Hepatic stellate cell (primary cell): Measurements from ENCODE around the gene ISG15.
"Not testable (repeated sequence)": the region's sequence is repeated elsewhere in the genome, so short reads cannot be mapped to it uniquely, and the experiment has no call there.

Source experiments
- DNase-seq: peaks from one replicate; pipeline ENCODE4 v3.0.0; 2011; ENCODE audit warnings: low spot score

ISG15 gene

GRCh38 chr1:1013922-1014648 is 788 bp downstream of the ISG15 start:
- no peak for DNase-seq

GRCh38 chr1:1014799-1015681 is 1.7 kb downstream of the ISG15 start:
- DNase-seq = no peak

DNA sequence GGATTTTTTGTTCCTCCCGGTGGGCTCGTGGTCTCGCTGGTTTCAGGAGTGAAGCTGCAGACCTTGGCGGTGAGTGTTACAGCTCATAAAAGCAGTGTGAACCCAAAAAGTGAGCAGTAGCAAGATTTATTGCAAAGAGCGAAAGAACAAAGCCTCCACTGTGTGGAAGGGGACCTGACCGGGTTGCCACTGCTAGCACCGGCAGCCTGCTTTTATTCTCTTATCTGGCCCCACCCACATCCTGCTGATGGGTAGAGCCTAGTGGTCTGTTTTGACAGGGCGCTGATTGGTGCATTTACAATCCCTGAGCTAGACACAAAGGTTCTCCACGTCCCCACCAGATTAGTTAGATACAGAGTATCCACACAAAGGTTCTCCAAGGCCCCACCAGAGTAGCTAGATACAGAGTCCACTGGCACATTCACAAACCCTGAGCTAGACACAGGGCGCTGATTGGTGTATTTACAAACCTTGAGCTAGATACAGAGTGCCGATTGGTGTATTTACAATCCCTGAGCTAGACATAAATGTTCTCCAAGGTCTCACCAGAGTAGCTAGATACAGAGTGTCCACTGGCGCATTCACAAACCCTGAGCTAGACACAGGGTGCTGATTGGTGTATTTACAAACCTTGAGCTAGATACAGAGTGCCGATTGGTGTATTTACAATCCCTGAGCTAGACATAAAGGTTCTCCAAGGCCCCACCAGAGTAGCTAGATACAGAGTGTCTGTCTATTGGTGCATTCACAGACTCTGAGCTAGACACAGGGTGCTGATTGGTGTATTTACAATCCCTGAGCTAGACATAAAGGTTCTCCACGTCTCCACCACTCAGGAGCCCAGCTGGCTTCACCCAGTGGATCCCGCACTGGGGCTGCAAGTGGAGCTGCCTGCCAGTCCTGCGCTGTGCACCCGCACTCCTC is 4.4 kb downstream of the ISG15 start:
- not testable (repeated sequence) for DNase-seq

- DNase-seq = not testable (repeated sequence)
Observed at GRCh38 chr1:1018321-1018685, 5.0 kb downstream of the ISG15 start.

GRCh38 chr1:1019122-1019999 is 6.1 kb downstream of the ISG15 start:
- DNase-seq = peak; percentile 97

DNA sequence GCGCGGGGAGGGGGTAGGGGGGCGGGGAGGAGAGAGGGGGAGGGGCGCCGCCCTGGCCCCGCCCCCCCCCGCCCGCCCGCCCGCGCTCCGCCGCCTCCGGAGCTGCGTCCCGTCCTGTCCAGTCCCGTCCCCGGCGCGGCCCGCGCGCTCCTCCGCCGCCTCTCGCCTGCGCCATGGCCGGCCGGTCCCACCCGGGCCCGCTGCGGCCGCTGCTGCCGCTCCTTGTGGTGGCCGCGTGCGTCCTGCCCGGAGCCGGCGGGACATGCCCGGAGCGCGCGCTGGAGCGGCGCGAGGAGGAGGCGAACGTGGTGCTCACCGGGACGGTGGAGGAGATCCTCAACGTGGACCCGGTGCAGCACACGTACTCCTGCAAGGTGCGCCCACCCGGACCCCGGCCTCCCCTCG is 6.7 kb downstream of the ISG15 start, which contains the start of gene AGRN:
AGRN (plus strand) TSS at position 121 of the 405 bp plus-strand sequence; CDS start at position 174, 53 bp downstream.
- no peak for DNase-seq

DNA sequence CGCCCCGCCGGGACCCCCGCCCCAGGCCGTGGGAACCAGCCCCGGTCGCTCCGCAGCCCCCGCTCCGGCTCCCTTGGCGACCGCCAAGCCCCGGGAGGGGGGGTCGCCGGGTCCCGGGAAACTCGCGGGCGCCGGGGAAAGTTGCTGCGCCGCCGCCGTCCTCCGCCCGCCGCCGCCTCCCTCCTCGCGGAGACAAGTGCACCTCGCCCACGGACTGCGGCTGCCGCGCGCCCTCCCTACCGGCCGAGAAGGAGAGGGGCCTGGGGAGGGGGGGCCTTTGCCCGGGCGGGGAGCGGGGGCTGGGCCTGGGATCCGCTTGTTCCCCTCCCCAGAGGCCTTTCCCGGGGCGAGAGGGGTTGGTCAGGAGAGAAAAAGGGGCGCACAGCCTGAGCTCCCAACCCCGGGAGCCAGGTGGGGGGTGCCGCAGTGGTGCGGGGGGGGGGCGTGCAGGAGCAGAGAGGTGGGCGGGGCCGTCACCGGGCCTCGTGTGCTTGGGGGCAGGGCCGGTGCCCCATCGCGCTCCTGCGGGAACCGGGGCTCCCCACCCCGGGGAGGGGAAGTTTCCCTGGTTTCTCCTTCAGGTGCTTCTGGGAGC is 7.2 kb downstream of the ISG15 start:
- DNase-seq = peak; percentile 50

- DNase-seq = peak; percentile 87
Observed at GRCh38 chr1:1021010-1021919, 8.0 kb downstream of the ISG15 start.

- no peak for DNase-seq
Observed at GRCh38 chr1:1021920-1022259, 8.6 kb downstream of the ISG15 start.

GRCh38 chr1:1022302-1023009 is 9.2 kb downstream of the ISG15 start:
- DNase-seq = no peak

DNA sequence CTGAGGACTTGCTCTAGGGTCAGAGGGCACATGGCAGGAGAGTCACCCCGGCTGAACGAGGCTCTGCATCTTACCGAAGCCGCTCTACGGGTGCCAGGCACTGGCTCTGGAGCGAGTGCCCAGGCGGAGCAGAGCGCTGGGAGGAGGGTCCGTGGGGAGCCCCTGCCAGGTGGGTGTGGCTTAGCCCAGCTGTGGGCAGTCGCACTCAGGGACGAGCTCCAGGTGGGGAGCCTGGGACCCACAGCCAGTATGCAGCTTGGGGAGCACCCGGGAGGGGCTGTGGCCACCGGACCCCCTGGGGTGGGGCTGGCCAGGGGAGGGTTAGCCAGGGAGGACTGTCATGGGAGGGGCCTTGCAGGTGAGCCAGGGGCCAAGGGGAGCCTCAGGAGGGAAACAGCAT is 10.4 kb downstream of the ISG15 start:
- no peak for DNase-seq

GRCh38 chr1:1024149-1024770 is 11.0 kb downstream of the ISG15 start:
- DNase-seq = no peak

DNA sequence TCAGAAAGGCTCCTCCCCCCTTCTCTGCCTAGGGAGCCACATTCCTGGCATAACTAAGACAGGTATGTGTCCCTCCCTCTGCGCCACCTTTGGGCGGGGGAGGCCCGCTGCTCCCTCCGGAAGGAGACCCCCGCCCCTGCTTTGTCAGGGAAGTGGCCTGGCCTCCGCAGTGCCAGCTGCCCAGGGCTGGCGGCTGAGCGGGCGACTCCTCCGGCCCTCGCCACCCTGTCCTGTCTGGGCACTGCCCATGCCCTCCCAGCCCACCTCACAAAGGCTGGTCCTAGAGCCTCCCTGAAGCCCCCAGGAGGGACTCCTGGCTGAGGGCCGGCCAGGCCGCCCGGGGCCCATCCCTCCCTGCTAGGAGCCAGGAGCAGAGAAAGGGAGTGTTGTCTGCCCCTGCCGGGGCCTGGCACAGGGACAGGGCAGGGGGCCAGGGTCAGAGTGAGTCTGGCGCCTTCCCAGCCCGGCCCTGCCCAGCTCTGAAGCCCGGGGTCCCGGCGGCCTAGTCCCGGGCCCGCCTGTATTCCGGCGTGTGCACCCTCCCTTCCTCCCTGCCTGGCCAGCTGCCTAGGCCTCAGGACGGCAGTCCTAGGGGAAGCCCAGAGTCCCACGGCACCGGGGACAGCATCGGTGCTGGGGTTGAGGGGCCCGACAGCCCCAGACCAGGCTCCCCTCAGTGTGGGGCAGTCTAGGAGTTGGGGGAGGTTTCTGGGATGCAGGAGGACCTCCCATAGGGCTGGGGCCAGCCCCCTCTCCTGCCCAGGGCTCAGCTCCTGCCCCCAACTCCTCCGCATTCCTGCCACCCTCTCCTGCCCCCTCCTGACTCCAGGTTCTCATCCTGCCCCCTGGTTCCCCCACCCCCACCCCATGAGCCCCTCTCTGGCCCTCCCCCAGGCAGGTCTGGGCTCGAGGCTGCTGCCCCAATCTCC is 11.7 kb downstream of the ISG15 start:
- DNase-seq = no peak

- DNase-seq = no peak
Observed at GRCh38 chr1:1025730-1026129, 12.4 kb downstream of the ISG15 start.

DNA sequence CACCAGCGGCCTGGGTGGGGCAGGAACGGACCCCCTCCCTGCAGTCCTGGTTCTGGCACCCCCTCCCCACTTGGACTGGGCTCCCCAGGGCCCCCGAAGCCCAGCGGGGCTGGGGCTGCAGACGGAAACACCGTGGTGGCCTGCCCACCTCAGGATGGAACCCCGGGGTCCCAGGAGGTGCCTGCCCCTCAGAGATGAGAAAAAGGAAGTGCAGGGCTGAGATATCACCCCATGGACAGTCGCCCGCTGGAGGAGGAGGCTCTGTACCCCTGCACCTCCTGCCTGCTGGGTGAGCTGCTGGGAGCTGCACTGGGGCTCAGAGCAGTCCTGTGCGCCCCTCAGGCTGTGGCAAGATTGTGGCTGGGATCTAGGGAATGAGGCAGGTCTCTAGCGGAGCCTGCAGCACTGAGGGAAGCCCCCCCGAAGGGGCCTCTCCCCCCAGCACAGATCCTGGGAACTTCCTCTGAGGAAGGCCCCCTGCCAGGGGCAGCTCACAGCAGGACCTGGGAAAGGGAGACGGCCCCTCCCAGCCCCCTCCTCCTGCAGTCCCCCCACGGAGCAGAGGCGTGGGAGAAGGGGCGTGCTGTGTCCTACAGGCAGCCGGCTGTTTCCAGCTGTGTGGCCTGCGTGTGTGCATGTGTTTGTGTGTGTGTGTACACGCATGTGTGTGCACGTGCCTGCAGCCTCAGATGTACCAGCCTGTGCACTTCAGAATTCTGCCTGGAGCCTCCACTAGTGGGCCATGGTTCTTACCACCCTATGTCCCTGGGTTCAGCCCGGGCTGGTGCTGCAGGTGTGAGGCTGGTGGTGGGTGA is 13.5 kb downstream of the ISG15 start:
- DNase-seq = no peak

DNA sequence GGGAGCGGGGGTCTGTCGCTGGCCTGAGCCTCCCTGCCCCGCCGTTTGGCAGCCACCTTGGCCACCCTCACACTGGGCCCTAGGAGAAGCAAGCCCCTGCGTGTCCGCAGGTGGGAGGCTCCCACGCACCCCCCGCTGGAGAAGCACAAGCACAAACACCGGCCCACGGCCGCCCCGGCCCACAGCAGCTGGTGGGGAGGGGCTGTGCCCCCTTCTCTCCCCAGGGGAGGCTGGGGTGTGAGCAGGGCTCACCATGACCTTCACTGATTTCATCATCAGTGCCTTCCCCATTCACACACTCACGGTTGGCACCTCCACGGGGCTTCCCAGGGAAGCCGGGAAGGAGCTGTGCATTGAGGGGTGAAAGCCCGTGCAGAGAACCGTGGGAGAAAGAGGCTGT is 14.5 kb downstream of the ISG15 start:
- DNase-seq = no peak
